GM19023 (cell line): ENCODE results near the gene LKAAEAR1.

Experiments used
- ATAC-seq: cut with Tn5 transposase; IDR thresholded peaks from one replicate; pipeline ENCODE4 v1.9.1; 2021; ENCODE audit warnings: mild to moderate bottlenecking, moderate library complexity; ENCODE audit not compliant: unreplicated experiment

The LKAAEAR1 gene

GRCh38 chr20:64080013-64080812 lies 4.0 kb downstream of the LKAAEAR1 start, which contains the start of gene OPRL1:
OPRL1 (plus strand) TSS chr20:64080082; CDS start chr20:64092721, 12,639 bp downstream.
- no peak for ATAC-seq

- ATAC-seq, result peak; percentile 46
Measured at GRCh38 chr20:64079273-64080012, 4.8 kb downstream of the LKAAEAR1 start, which contains the start of gene RGS19. RGS19 (minus strand) TSS chr20:64079518; CDS start chr20:64076886, 2,632 bp downstream.

- ATAC-seq, result no peak
Measured at GRCh38 chr20:64078934-64079272, 5.3 kb downstream of the LKAAEAR1 start.

- no peak for ATAC-seq
Measured at GRCh38 chr20:64077876-64078551, 6.2 kb downstream of the LKAAEAR1 start.

- ATAC-seq, result no peak
Measured at GRCh38 chr20:64077541-64077875, 6.7 kb downstream of the LKAAEAR1 start.

- no peak for ATAC-seq
Measured at GRCh38 chr20:64077094-64077493, 7.1 kb downstream of the LKAAEAR1 start.

GRCh38 chr20:64076061-64076997 lies 7.9 kb downstream of the LKAAEAR1 start:
- no peak for ATAC-seq

GRCh38 chr20:64075556-64075955 lies 8.6 kb downstream of the LKAAEAR1 start:
- no peak for ATAC-seq

GRCh38 chr20:64074963-64075362 lies 9.2 kb downstream of the LKAAEAR1 start:
- no peak for ATAC-seq

GRCh38 chr20:64074184-64074789 lies 9.9 kb downstream of the LKAAEAR1 start:
- ATAC-seq, result no peak

- ATAC-seq, result no peak
Measured at GRCh38 chr20:64073476-64074183, 10.6 kb downstream of the LKAAEAR1 start.

GRCh38 chr20:64072498-64073063 lies 11.6 kb downstream of the LKAAEAR1 start:
- ATAC-seq, result no peak

GRCh38 chr20:64071341-64072332 lies 12.6 kb downstream of the LKAAEAR1 start:
- ATAC-seq, result no peak

- ATAC-seq, result no peak
Measured at GRCh38 chr20:64070244-64070993, 13.8 kb downstream of the LKAAEAR1 start.

GRCh38 chr20:64069614-64070243 lies 14.5 kb downstream of the LKAAEAR1 start:
- no peak for ATAC-seq

GRCh38 chr20:64069209-64069613 lies 15.0 kb downstream of the LKAAEAR1 start:
- ATAC-seq, result no peak
